GM06990 (cell line): ENCODE data around the gene GCN1.

Experiments
- DNase-seq: peaks from one replicate; pipeline ENCODE4 v3.0.0-alpha.2; 2011; ENCODE audit not compliant: insufficient read length; ENCODE audit errors: extremely low read depth
- H3K27me3 ChIP-seq: replicated peaks from 2 replicates; pipeline ENCODE4 v1.6.0; 2011; ENCODE audit warnings: low read length; ENCODE audit not compliant: control insufficient read depth, insufficient read depth
- H3K36me3 ChIP-seq: 2 replicates; pipeline ENCODE4 v1.5.1; 2011; ENCODE audit warnings: low read length; ENCODE audit not compliant: control insufficient read depth, insufficient read depth
- H3K4me3 ChIP-seq: replicated peaks from 2 replicates; pipeline ENCODE4 v1.5.1; 2011; ENCODE audit warnings: low read depth, mild to moderate bottlenecking, control low read depth, low read length
- CTCF ChIP-seq: IDR thresholded peaks from 2 replicates; pipeline ENCODE4 v1.5.1; 2011; ENCODE audit warnings: low read length, control low read depth, mild to moderate bottlenecking, inconsistent platforms; ENCODE audit not compliant: insufficient read depth, poor library complexity, severe bottlenecking

The GCN1 gene

GRCh38 chr12:120077260-120077659 is 117.3 kb downstream of the GCN1 start:
- TF ChIP-seq CTCF = no peak
- no peak for DNase-seq
- Histone ChIP-seq H3K36me3 (no peaks in the 10 kb centered on the region), H3K4me3 (no peak overlapping the region), H3K27me3 (no peaks in the 10 kb centered on the region)
